ENCODE data around the gene GFI1B.

Gene GFI1B

DNA sequence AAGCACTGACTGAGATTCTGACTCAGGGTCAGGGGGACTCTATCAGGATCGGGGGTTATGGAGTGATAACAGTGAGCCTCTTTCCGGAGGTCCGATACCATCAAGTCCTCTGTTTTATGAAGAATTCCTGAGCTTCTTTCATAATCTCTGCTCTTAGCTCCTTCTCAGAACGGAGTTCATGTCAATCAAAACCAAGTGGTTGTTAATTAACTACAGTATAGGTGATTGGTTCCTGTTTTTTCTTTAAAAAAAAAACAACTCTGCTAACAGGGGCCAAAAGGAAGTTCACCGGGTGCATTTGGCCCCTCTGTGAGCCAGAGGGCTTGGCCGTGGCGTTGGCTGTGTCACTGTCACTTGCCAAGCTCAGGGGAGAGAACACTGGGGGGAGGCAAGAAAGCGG, 4.0 kb downstream of the GFI1B start:
- TF ChIP-seq YY1 (IDR thresholded peaks at IDR 0.05; ENCODE audit: insufficient read depth, insufficient read length) (no peak), ZNF274 (IDR thresholded peaks at IDR 0.05; ENCODE audit: low read depth, low read length) (no peak), SUZ12 (IDR thresholded peaks at IDR 0.05; ENCODE audit: extremely low read depth, insufficient read depth, insufficient read length) (no peak)
- H3K36me3 ChIP-seq (ENCODE audit: insufficient read depth, insufficient read length, low read length), result no peaks in the 10 kb centered on the region
- no peak overlapping the region for H3K4me3 ChIP-seq (ENCODE audit: insufficient read length, low read depth)
- H3K27me3 ChIP-seq (ENCODE audit: insufficient read depth, insufficient read length), result peaks cover 15% of the 10 kb centered on the region
- H3K9me3 ChIP-seq (ENCODE audit: insufficient read depth, low read length), result no peaks in the 10 kb centered on the region
- no peak overlapping the region for H3K9ac ChIP-seq (ENCODE audit: insufficient read length, low read depth)
- no peak for DNase-seq (ENCODE audit: low read depth, low spot score)
- H3K4me1 ChIP-seq (ENCODE audit: insufficient read depth, insufficient read length), result peaks cover 9% of the 10 kb centered on the region

DNA sequence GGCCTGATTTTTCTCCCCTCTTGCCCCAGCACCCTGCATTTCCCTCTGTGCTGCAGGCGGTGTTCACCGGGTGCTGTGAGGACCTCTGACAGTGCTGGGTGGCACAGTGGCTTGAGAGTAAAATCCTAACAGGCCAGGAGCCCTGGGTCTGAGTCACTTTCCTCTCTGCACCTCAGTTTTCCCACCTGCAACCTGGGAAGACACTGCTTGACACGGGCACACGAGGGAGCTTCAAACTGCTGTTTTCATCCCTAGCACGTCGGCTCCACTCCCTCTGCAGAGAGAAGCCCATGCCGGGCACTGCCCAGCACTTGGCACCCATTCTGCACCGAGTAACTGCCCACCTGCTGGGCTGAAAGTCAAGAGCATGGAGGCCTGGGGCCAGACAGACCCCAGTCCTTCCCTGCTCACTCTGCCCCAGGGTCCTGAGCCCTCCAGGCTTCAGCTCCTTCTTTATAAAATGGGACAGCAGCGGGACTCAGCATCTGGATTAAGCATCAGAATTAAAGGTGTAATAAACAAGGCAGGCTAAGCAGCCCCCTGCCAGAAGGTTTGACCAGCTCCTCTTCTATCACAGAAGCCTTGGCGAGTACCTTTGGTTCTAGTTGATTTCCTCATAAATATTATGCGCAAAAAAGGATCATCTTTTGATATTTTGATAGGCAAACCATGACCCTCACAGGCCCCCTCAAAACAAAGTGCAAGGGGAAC, 5.2 kb downstream of the GFI1B start:
- peaks cover 11% of the 10 kb centered on the region for H3K27me3 ChIP-seq (ENCODE audit: insufficient read depth, insufficient read length)
- DNase-seq (ENCODE audit: low read depth, low spot score), result no peak
- H3K9ac ChIP-seq (ENCODE audit: insufficient read length, low read depth), result no peak overlapping the region
- no peaks in the 10 kb centered on the region for H3K36me3 ChIP-seq (ENCODE audit: insufficient read depth, insufficient read length, low read length)
- H3K4me3 ChIP-seq (ENCODE audit: insufficient read length, low read depth), result no peak overlapping the region
- no peak for TF ChIP-seq YY1 (IDR thresholded peaks at IDR 0.05; ENCODE audit: insufficient read depth, insufficient read length)
- H3K9me3 ChIP-seq (ENCODE audit: insufficient read depth, low read length), result no peaks in the 10 kb centered on the region
- peaks cover 8% of the 10 kb centered on the region for H3K4me1 ChIP-seq (ENCODE audit: insufficient read depth, insufficient read length)

DNA sequence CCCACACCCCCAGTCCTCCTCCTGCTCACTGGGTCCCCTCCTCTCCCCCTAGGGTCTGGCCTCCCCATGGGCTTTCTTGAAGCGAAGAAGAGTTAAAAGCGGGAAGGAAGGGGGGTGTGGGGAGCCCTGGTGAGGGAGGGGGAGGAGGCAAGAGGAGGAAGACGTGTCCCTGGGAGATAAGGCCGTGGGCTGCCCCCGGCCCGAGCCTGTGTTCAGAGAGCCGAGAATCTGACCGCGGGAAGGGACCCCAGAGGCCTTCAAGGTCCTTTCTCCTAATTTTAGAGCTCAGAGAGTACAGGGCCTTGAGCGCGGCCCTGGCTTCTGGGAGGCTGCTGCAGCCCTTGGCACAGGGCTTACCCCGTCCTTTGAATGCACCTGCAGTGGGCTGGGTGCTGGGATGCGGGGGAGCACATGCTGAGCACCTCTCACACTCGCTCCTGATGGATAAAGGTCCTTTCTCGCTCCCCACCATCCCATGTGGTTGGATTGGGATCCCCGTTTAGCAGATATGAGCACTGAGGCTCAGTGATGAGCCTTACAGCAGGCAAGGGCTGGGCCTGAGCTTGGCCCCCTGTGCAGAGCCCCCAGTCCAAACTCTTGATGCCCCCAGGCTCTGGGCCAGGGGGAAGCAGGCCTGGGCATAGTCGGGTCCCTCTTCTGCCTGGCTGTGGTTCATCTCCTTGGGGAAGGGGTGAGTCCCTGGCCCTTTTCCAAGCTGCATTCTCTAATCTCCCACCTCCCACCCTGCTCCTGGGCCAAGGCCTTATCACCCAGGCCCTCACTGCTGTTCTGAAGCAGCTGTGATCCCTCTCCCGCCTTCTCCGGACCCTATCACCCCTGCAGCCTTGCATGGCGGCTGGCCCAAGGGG, 5.9 kb downstream of the GFI1B start:
- Histone ChIP-seq H3K27me3 (ENCODE audit: insufficient read depth, insufficient read length) (peaks cover 10% of the 10 kb centered on the region), H3K36me3 (ENCODE audit: insufficient read depth, insufficient read length, low read length) (no peaks in the 10 kb centered on the region), H3K9me3 (ENCODE audit: insufficient read depth, low read length) (no peaks in the 10 kb centered on the region), H3K4me1 (ENCODE audit: insufficient read depth, insufficient read length) (peaks cover 4% of the 10 kb centered on the region), H3K9ac (ENCODE audit: insufficient read length, low read depth) (no peak overlapping the region), H3K4me3 (ENCODE audit: insufficient read length, low read depth) (no peak overlapping the region)
- DNase-seq (ENCODE audit: low read depth, low spot score), result no peak
- no peak for TF ChIP-seq SUZ12 (IDR thresholded peaks at IDR 0.05; ENCODE audit: extremely low read depth, insufficient read depth, insufficient read length)
- no peak for TF ChIP-seq ZNF274 (IDR thresholded peaks at IDR 0.05; ENCODE audit: low read depth, low read length)
- no peak for TF ChIP-seq YY1 (IDR thresholded peaks at IDR 0.05; ENCODE audit: insufficient read depth, insufficient read length)

DNA sequence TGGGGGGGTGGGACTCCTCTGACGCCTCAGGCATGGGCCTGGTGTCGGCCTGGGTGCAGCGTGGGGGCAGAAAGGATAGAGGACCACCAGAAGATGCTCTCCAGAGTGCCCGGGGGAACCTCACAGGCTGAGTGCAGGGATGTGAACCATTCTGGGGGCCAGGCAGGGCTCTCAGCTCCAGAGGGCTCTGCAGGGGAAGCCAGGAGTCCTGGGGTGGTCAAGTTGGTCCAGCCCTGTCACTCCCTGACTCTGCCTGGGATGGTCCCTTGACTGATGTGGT, 6.5 kb downstream of the GFI1B start:
- Histone ChIP-seq H3K36me3 (ENCODE audit: insufficient read depth, insufficient read length, low read length) (no peaks in the 10 kb centered on the region), H3K27me3 (ENCODE audit: insufficient read depth, insufficient read length) (peaks cover 6% of the 10 kb centered on the region), H3K9ac (ENCODE audit: insufficient read length, low read depth) (no peak overlapping the region), H3K9me3 (ENCODE audit: insufficient read depth, low read length) (no peaks in the 10 kb centered on the region), H3K4me3 (ENCODE audit: insufficient read length, low read depth) (no peak overlapping the region), H3K4me1 (ENCODE audit: insufficient read depth, insufficient read length) (peaks cover 4% of the 10 kb centered on the region)
- DNase-seq (ENCODE audit: low read depth, low spot score), result no peak
- TF ChIP-seq SUZ12 (IDR thresholded peaks at IDR 0.05; ENCODE audit: extremely low read depth, insufficient read depth, insufficient read length), result no peak

DNA sequence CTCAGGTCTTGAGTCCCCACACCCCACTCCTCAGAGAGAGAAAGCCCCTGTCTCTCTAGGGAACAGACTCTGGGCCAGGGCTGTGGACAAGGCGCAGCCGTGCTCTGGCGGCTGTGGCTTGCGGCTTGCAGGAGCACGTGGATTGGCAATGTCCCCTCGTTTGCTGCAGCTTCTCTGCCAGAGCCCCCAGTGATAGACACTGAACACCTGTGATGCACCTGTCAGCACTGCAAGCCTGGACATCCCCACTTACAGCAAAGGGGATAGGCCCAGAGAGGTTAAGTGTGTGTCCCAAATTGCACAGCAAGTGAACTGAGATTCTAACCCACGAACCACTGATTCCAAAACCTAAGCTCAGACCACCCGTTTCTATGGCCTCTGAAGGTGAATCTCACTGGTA, 7.0 kb downstream of the GFI1B start:
- H3K4me1 ChIP-seq (ENCODE audit: insufficient read depth, insufficient read length), result peaks cover 4% of the 10 kb centered on the region
- DNase-seq (ENCODE audit: low read depth, low spot score), result no peak

DNA sequence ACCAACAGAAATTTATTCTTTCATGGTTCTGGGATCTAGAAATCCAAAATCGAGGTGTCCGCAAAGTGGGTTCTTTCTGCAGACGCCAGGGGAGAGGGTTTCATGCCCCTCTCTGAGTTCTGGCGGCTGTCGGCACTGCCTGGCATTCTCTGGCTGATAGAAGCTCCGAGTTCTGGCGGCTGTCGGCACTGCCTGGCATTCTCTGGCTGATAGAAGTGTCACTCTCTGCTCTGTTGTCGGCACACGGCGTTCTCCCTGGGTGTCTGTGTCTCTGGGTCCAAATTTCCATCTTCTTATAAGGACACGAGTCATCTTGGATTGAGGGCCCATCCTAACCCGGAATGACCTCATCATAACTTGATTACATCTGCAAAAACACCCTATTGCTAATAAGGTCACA, 7.6 kb downstream of the GFI1B start:
- Histone ChIP-seq H3K9ac (ENCODE audit: insufficient read length, low read depth) (no peak overlapping the region), H3K4me3 (ENCODE audit: insufficient read length, low read depth) (no peak overlapping the region), H3K9me3 (ENCODE audit: insufficient read depth, low read length) (no peaks in the 10 kb centered on the region), H3K27me3 (ENCODE audit: insufficient read depth, insufficient read length) (peaks cover 9% of the 10 kb centered on the region), H3K36me3 (ENCODE audit: insufficient read depth, insufficient read length, low read length) (no peaks in the 10 kb centered on the region), H3K4me1 (ENCODE audit: insufficient read depth, insufficient read length) (peaks cover 4% of the 10 kb centered on the region)
- no peak for DNase-seq (ENCODE audit: low read depth, low spot score)
- TF ChIP-seq SUZ12 (IDR thresholded peaks at IDR 0.05; ENCODE audit: extremely low read depth, insufficient read depth, insufficient read length) (no peak), ZNF274 (IDR thresholded peaks at IDR 0.05; ENCODE audit: low read depth, low read length) (no peak), YY1 (IDR thresholded peaks at IDR 0.05; ENCODE audit: insufficient read depth, insufficient read length) (no peak)

More for the DNA sequence above, 7.0 kb downstream of the GFI1B start:
- Histone ChIP-seq H3K9ac (ENCODE audit: insufficient read length, low read depth) (no peak overlapping the region), H3K36me3 (ENCODE audit: insufficient read depth, insufficient read length, low read length) (no peaks in the 10 kb centered on the region), H3K27me3 (ENCODE audit: insufficient read depth, insufficient read length) (peaks cover 6% of the 10 kb centered on the region), H3K9me3 (ENCODE audit: insufficient read depth, low read length) (no peaks in the 10 kb centered on the region), H3K4me3 (ENCODE audit: insufficient read length, low read depth) (no peak overlapping the region)
- TF ChIP-seq YY1 (IDR thresholded peaks at IDR 0.05; ENCODE audit: insufficient read depth, insufficient read length) (no peak), ZNF274 (IDR thresholded peaks at IDR 0.05; ENCODE audit: low read depth, low read length) (no peak), SUZ12 (IDR thresholded peaks at IDR 0.05; ENCODE audit: extremely low read depth, insufficient read depth, insufficient read length) (no peak)

DNA sequence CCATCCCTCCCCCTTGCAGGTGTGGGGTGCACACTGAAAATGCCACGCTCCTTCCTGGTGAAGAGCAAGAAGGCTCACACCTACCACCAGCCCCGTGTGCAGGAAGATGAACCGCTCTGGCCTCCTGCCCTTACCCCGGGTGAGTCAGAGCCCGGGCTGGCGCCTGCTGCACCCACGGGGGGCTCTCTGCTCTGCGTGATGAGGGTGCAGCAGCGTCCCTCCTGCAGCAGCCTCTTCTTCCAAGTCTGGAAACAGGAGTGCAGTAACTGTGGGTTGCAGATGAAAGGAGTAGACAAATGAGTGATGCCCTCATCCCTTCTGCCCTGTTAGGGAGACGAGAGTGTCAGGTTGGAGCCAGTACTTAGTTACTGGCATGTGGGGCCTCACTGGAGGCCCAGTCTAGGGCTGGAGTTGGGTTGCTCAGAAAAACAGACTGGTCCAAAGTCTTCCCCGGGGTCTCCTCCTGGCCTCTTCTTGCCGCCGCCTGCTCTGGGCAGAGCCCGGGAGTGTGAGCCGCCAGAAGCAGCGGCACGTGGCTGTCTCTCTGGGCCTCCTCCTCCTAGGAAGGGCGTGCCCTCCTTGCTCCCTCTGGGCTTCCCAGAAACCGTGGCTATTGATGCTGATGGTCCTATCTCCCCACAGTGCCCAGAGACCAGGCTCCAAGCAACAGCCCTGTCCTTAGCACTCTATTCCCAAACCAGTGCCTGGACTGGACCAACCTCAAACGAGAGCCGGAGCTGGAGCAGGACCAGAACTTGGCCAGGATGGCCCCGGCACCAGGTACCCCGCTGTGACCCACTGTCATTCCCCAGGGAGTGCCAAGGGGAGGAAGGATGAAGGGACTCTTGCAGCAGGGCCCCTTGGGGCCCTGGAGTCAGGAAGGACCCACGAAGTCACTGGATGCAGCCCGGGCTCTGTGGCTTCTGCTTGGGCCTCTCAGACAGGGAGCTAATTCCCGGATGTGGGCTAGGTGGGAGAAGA, 8.4 kb downstream of the GFI1B start:
- no peak for DNase-seq (ENCODE audit: low read depth, low spot score)
- peaks cover 4% of the 10 kb centered on the region for H3K4me1 ChIP-seq (ENCODE audit: insufficient read depth, insufficient read length)
- no peaks in the 10 kb centered on the region for H3K9me3 ChIP-seq (ENCODE audit: insufficient read depth, low read length)
- TF ChIP-seq YY1 (IDR thresholded peaks at IDR 0.05; ENCODE audit: insufficient read depth, insufficient read length) (no peak), SUZ12 (IDR thresholded peaks at IDR 0.05; ENCODE audit: extremely low read depth, insufficient read depth, insufficient read length) (no peak), ZNF274 (IDR thresholded peaks at IDR 0.05; ENCODE audit: low read depth, low read length) (no peak)
- H3K36me3 ChIP-seq (ENCODE audit: insufficient read depth, insufficient read length, low read length), result no peaks in the 10 kb centered on the region
- no peak overlapping the region for H3K9ac ChIP-seq (ENCODE audit: insufficient read length, low read depth)
- H3K27me3 ChIP-seq (ENCODE audit: insufficient read depth, insufficient read length), result peaks cover 11% of the 10 kb centered on the region
- no peak overlapping the region for H3K4me3 ChIP-seq (ENCODE audit: insufficient read length, low read depth)

Measured in NT2/D1 (cell line).